ENCODE measurements around the gene CYSTM1.

The CYSTM1 gene

GRCh38 chr5:140261403-140262171, 86.6 kb downstream of the CYSTM1 start:
- peak; percentile 86 for DNase-seq (ENCODE audit: low read depth)
- no peak for TF ChIP-seq CTCF (conservative IDR thresholded peaks at IDR 0.05; ENCODE audit: low read depth, low read length)
- H3K4me3 ChIP-seq (ENCODE audit: low read length) = no peak overlapping the region

- no peak overlapping the region for H3K4me3 ChIP-seq (ENCODE audit: low read length)
- no peak for DNase-seq (ENCODE audit: low read depth)
- no peak for TF ChIP-seq CTCF (conservative IDR thresholded peaks at IDR 0.05; ENCODE audit: low read depth, low read length)
Observed at GRCh38 chr5:140262221-140262620, 87.2 kb downstream of the CYSTM1 start.

GRCh38 chr5:140262839-140263238, 87.9 kb downstream of the CYSTM1 start:
- no peak overlapping the region for H3K4me3 ChIP-seq (ENCODE audit: low read length)
- TF ChIP-seq CTCF (conservative IDR thresholded peaks at IDR 0.05; ENCODE audit: low read depth, low read length) = no peak
- DNase-seq (ENCODE audit: low read depth) = no peak

- H3K4me3 ChIP-seq (ENCODE audit: low read length) = no peak overlapping the region
- no peak for DNase-seq (ENCODE audit: low read depth)
- no peak for TF ChIP-seq CTCF (conservative IDR thresholded peaks at IDR 0.05; ENCODE audit: low read depth, low read length)
Observed at GRCh38 chr5:140265845-140266244, 90.9 kb downstream of the CYSTM1 start.

- H3K4me3 ChIP-seq (ENCODE audit: low read length) = no peak overlapping the region
- TF ChIP-seq CTCF (conservative IDR thresholded peaks at IDR 0.05; ENCODE audit: low read depth, low read length) = no peak
- no peak for DNase-seq (ENCODE audit: low read depth)
Observed at GRCh38 chr5:140266471-140267200, 91.6 kb downstream of the CYSTM1 start.

GRCh38 chr5:140267201-140267540, 92.2 kb downstream of the CYSTM1 start:
- no peak overlapping the region for H3K4me3 ChIP-seq (ENCODE audit: low read length)
- no peak for DNase-seq (ENCODE audit: low read depth)

More at GRCh38 chr5:140267201-140267540, 92.2 kb downstream of the CYSTM1 start:
- no peak for TF ChIP-seq CTCF (conservative IDR thresholded peaks at IDR 0.05; ENCODE audit: low read depth, low read length)
